ENCODE measurements around the gene LRMDA. TPM values are rescaled to one million over a fixed set of nuclear protein-coding genes. Genes with fewer than 3 reads are reported as not detected.

LRMDA gene
- total RNA-seq, 2 donors from 2014 or later, result 9.6 to 12.6 TPM

DNA sequence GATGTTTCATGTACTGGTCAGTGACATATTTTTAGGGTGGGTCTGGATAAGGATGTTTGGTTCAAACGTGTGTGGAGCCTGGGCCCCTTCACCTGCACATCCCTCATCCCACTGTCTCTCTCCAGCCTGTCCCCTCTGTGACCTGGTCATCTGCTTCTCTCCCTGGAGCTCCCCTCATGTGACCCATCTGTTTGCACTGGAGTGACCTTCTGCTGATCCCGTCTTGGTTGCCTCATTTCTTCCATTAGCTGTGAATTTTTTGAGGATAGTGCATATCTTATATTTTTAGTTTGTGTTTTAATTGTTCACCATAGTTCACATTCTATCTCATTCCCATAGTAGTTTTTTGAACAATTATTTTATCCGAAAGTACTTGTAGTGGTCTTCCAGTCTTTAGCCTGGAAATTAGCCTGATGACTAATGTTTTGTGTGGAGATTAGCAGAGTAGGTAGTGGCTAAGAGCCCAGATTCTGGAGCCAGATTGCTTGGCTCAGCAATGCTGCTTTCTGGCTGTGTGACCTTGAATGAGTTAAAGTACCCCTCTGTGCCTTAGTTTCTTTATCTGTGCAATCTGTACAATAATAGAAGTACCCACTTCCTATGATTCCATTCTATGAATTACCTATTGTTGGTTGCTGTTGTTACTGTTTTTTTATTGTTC lies 224.5 kb downstream of the LRMDA start:
- Histone ChIP-seq H3K36me3 (no peaks in the 10 kb centered on the region), H3K4me3 (no peak overlapping the region), H3K4me1 (replicated peaks) (no peaks in the 10 kb centered on the region), H3K9me3 (no peaks in the 10 kb centered on the region), H3K27ac (no peak overlapping the region), H3K27me3 (replicated peaks; ENCODE audit: insufficient read depth) (no peaks in the 10 kb centered on the region)
- WGBS, result 46% methylated on average over 3 of the region's 3 CpGs
- TF ChIP-seq, protein P1, sequence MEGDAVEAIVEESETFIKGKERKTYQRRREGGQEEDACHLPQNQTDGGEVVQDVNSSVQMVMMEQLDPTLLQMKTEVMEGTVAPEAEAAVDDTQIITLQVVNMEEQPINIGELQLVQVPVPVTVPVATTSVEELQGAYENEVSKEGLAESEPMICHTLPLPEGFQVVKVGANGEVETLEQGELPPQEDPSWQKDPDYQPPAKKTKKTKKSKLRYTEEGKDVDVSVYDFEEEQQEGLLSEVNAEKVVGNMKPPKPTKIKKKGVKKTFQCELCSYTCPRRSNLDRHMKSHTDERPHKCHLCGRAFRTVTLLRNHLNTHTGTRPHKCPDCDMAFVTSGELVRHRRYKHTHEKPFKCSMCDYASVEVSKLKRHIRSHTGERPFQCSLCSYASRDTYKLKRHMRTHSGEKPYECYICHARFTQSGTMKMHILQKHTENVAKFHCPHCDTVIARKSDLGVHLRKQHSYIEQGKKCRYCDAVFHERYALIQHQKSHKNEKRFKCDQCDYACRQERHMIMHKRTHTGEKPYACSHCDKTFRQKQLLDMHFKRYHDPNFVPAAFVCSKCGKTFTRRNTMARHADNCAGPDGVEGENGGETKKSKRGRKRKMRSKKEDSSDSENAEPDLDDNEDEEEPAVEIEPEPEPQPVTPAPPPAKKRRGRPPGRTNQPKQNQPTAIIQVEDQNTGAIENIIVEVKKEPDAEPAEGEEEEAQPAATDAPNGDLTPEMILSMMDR (IDR thresholded peaks at IDR 0.05), result no peak
- TF ChIP-seq POLR2A (IDR thresholded peaks at IDR 0.05) (no peak), POLR2AphosphoS5 (IDR thresholded peaks at IDR 0.05) (no peak)
- intact Hi-C loops (cut with DNase I), result loop anchor here (5.0 to 10.0 kb wide), 3 partner anchors 361 to 649 kb away; no protein-coding TSS in a partner anchor
- no peak for DNase-seq (ENCODE audit: low spot score)

DNA sequence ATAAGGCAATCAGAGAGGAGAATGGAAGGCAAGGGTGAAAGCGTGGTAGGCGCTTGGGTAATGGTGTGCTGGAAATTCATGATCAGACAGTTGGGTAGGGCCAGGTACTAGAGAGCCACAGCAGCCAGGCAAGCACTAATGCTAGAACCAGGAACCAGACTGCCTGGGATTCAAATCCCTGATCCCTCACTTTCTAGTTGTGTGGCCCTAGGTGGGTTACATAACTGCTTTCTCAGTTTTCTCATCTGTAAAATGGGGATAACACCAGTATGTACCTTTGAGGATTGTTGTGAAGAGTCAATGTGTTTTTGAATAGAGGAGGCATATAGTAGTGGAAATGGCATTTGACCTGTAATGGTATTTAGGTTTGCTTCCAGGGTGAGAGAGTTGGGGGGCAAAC lies 225.9 kb downstream of the LRMDA start:
- TF ChIP-seq, protein P1 (IDR thresholded peaks at IDR 0.05), result no peak
- no peak for TF ChIP-seq POLR2A (IDR thresholded peaks at IDR 0.05)
- TF ChIP-seq POLR2AphosphoS5 (IDR thresholded peaks at IDR 0.05), result no peak
- H3K4me3 ChIP-seq, result no peak overlapping the region
- no peak overlapping the region for H3K27ac ChIP-seq
- DNase-seq (ENCODE audit: low spot score), result no peak
- no peaks in the 10 kb centered on the region for H3K36me3 ChIP-seq
- H3K9me3 ChIP-seq, result no peaks in the 10 kb centered on the region
- intact Hi-C loops (cut with DNase I), result loop anchor here (5.0 to 10.0 kb wide), 3 partner anchors 363 to 647 kb away; no protein-coding TSS in a partner anchor
- WGBS, result 98% methylated on average over 2 of the region's 2 CpGs
- H3K27me3 ChIP-seq (replicated peaks; ENCODE audit: insufficient read depth), result no peaks in the 10 kb centered on the region
- no peaks in the 10 kb centered on the region for H3K4me1 ChIP-seq (replicated peaks)

DNA sequence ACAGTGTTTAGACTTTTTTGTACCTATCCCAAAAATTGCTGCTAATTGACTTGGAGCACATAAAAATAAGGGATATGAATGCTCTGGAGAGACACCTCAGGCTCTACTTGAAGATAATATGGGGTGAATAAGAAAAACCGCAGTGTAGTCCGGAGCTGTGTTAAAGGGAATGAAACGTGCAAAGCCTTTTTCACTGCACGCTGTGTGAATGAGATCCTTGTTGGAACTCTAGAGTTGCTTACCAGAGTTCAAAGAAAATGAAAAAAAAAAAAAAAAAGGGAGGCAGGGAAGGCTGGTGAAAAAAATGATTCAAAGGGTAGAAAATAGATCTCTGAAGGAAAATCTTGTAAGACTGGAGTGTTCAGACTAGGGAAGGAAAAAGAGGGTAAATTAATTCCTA lies 226.6 kb downstream of the LRMDA start:
- DNase-seq (ENCODE audit: low spot score), result no peak
- Histone ChIP-seq H3K27me3 (replicated peaks; ENCODE audit: insufficient read depth) (no peaks in the 10 kb centered on the region), H3K9me3 (no peaks in the 10 kb centered on the region), H3K36me3 (no peaks in the 10 kb centered on the region), H3K4me3 (no peak overlapping the region), H3K27ac (no peak overlapping the region), H3K4me1 (replicated peaks) (no peaks in the 10 kb centered on the region)
- WGBS, result 73% methylated on average over 4 of the region's 4 CpGs
- TF ChIP-seq POLR2AphosphoS5 (IDR thresholded peaks at IDR 0.05) (no peak), POLR2A (IDR thresholded peaks at IDR 0.05) (no peak)
- TF ChIP-seq, protein P1 (IDR thresholded peaks at IDR 0.05), result no peak
- intact Hi-C loops (cut with DNase I), result loop anchor here (5.0 to 10.0 kb wide), 3 partner anchors 363 to 647 kb away; no protein-coding TSS in a partner anchor

DNA sequence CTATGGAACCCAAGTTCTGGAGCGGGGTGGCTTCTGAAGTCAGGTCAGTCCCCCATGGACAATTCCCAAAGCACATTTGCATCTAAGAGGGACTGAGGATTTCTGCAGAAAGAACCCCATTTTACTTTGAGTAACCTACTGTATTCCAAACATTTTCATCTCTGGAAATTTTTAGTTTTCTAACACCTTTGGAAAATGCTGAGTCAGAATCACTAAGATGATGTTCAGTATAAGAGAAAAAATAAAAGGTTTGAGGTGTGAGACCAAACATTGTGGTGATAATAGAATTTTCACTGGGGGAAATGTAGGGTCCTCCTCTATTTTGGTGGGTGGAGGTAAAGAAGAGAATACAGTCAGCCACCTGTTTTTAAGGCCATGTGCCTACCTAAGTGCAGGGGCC lies 227.1 kb downstream of the LRMDA start:
- H3K4me3 ChIP-seq, result no peak overlapping the region
- no peak overlapping the region for H3K27ac ChIP-seq
- DNase-seq (ENCODE audit: low spot score), result no peak
- H3K36me3 ChIP-seq, result no peaks in the 10 kb centered on the region
- intact Hi-C loops (cut with DNase I), result loop anchor here (5.0 to 10.0 kb wide), 3 partner anchors 364 to 646 kb away; no protein-coding TSS in a partner anchor
- TF ChIP-seq POLR2A (IDR thresholded peaks at IDR 0.05) (no peak), POLR2AphosphoS5 (IDR thresholded peaks at IDR 0.05) (no peak)
- TF ChIP-seq, protein P1 (IDR thresholded peaks at IDR 0.05), result no peak
- 93% methylated on average over 1 of the region's 1 CpG for WGBS
- no peaks in the 10 kb centered on the region for H3K4me1 ChIP-seq (replicated peaks)
- no peaks in the 10 kb centered on the region for H3K9me3 ChIP-seq
- H3K27me3 ChIP-seq (replicated peaks; ENCODE audit: insufficient read depth), result no peaks in the 10 kb centered on the region

DNA sequence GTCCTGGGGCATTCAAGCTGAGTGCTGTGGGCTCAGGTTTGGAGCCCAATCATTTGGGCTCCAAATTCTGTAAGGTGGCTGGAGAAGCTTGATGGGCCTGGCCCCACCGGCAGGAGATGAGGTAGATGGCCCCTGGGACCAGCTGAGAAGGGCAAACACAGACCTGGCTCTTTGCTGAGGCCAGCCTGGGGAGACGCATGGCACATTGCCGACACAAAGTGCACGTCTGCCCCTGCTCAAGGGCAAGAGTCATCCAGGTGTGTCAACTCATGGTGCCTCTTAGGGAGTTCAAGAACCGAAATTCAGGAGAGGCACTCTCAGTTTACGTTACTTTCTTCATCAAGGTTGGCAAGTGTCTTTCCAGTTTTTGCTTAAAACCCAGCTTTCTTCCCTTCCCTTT lies 227.5 kb downstream of the LRMDA start:
- no peak overlapping the region for H3K27ac ChIP-seq
- H3K9me3 ChIP-seq, result no peaks in the 10 kb centered on the region
- TF ChIP-seq POLR2A (IDR thresholded peaks at IDR 0.05) (no peak), POLR2AphosphoS5 (IDR thresholded peaks at IDR 0.05) (no peak)
- TF ChIP-seq, protein P1 (IDR thresholded peaks at IDR 0.05), result no peak
- no peaks in the 10 kb centered on the region for H3K4me1 ChIP-seq (replicated peaks)
- no peaks in the 10 kb centered on the region for H3K27me3 ChIP-seq (replicated peaks; ENCODE audit: insufficient read depth)
- H3K4me3 ChIP-seq, result no peak overlapping the region
- intact Hi-C loops (cut with DNase I), result loop anchor here (5.0 to 10.0 kb wide), 3 partner anchors 364 to 646 kb away; no protein-coding TSS in a partner anchor
- 92% methylated on average over 6 of the region's 6 CpGs for WGBS
- H3K36me3 ChIP-seq, result no peaks in the 10 kb centered on the region
- no peak for DNase-seq (ENCODE audit: low spot score)
